GM21619 (cell line): ENCODE results near the gene LARP1.
A peak's percentile ranks its signal among the peaks of the same experiment; 100 is the strongest.
"Not testable (repeated sequence)": the region's sequence is repeated elsewhere in the genome, so short reads cannot be mapped to it uniquely, and the experiment has no call there.

ENCODE experiments used
- ATAC-seq: cut with Tn5 transposase; IDR thresholded peaks from one replicate; pipeline ENCODE4 v1.9.1; 2021; ENCODE audit not compliant: unreplicated experiment

Gene LARP1

GRCh38 chr5:154734370-154735248 is 20.6 kb upstream of the LARP1 start:
- ATAC-seq, result no peak

- ATAC-seq, result not testable (repeated sequence)
Observed at GRCh38 chr5:154735362-154735761, 19.8 kb upstream of the LARP1 start.

GRCh38 chr5:154736372-154736771 is 18.8 kb upstream of the LARP1 start:
- ATAC-seq, result not testable (repeated sequence)

GRCh38 chr5:154737667-154738320 is 17.4 kb upstream of the LARP1 start:
- no peak for ATAC-seq

- ATAC-seq, result no peak
Observed at GRCh38 chr5:154740483-154740882, 14.7 kb upstream of the LARP1 start.

GRCh38 chr5:154740957-154741356 is 14.2 kb upstream of the LARP1 start:
- ATAC-seq, result no peak

- ATAC-seq, result no peak
Observed at GRCh38 chr5:154741415-154741814, 13.8 kb upstream of the LARP1 start.

- no peak for ATAC-seq
Observed at GRCh38 chr5:154743812-154744211, 11.4 kb upstream of the LARP1 start.

- no peak for ATAC-seq
Observed at GRCh38 chr5:154745349-154745748, 9.8 kb upstream of the LARP1 start.

- ATAC-seq, result no peak
Observed at GRCh38 chr5:154749491-154749890, 5.7 kb upstream of the LARP1 start.

GRCh38 chr5:154750641-154751040 is 4.5 kb upstream of the LARP1 start:
- not testable (repeated sequence) for ATAC-seq

- no peak for ATAC-seq
Observed at GRCh38 chr5:154751854-154752253, 3.3 kb upstream of the LARP1 start.

GRCh38 chr5:154753792-154754191 is 1.4 kb upstream of the LARP1 start:
- ATAC-seq, result no peak

- ATAC-seq, result peak; percentile 85
Observed at GRCh38 chr5:154754460-154755360, 467 bp upstream of the LARP1 start.

- no peak for ATAC-seq
Observed at GRCh38 chr5:154756009-154756867, 1.1 kb downstream of the LARP1 start.

GRCh38 chr5:154756868-154757813 is 2.0 kb downstream of the LARP1 start:
- ATAC-seq, result no peak

- ATAC-seq, result no peak
Observed at GRCh38 chr5:154757814-154758406, 2.7 kb downstream of the LARP1 start.

- ATAC-seq, result no peak
Observed at GRCh38 chr5:154758493-154758892, 3.3 kb downstream of the LARP1 start.

GRCh38 chr5:154758977-154759376 is 3.8 kb downstream of the LARP1 start:
- no peak for ATAC-seq
